T-helper 2 cell (primary cell): ENCODE data around the gene RNU6-8.

Experiments used
- DNase-seq, 5 experiments: peaks; one replicate each; pipeline versions ENCODE4 v3.0.0 to v3.0.0-alpha.2; 2012 to 2022
- total RNA-seq, 2 donors: gene quantifications; one replicate each; lab custom pipeline; 2026; lab: John Stamatoyannopoulos, UW

Gene RNU6-8
- 0.31 to 1.5 reads per million in 2 donors for total RNA-seq

DNA sequence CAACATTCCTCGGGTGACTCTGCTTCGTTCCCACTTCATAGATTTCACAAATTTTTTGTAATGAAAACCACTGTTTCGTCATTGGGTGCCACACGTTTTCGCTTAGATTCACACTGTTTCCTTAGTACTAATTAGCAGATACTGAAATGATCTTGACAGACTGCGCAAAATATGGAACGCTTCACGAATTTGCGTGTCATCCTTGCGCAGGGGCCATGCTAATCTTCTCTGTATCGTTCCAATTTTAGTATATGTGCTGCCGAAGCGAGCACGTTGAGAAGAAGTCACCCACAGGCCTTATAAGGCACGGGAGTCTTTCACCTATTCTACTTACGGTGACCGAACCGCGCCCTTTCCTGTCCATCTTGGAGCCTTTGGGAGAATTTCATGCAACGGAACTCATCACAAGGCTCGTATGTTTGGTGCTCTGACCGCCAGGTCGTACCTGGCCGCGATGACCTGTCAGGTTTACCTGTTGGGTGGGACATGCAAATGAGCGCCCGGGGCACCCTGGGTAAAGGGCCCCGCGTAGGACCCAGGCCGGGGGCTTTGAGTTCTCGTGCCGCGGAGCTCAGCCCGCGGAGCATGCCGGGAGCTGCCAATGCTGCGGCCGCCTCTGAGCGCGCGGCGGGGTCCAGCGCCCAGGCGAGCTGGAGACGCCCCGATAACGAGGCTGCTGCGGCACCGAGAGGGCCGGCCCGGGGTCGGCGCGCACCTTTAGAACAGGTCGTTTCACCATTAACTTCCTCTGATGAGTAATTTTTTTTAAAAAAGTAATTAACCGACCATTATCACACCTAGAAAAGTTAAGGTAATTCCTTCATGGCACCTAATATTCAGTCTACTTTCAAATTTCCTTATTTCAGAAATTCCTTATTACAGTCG is at the start of gene RNU6-8:
TSS of gene RNU6-8 (minus strand) at position 272 of the 885 bp plus-strand sequence.
- DNase-seq, result peak; percentile 67 to 91 (median 82)

DNA sequence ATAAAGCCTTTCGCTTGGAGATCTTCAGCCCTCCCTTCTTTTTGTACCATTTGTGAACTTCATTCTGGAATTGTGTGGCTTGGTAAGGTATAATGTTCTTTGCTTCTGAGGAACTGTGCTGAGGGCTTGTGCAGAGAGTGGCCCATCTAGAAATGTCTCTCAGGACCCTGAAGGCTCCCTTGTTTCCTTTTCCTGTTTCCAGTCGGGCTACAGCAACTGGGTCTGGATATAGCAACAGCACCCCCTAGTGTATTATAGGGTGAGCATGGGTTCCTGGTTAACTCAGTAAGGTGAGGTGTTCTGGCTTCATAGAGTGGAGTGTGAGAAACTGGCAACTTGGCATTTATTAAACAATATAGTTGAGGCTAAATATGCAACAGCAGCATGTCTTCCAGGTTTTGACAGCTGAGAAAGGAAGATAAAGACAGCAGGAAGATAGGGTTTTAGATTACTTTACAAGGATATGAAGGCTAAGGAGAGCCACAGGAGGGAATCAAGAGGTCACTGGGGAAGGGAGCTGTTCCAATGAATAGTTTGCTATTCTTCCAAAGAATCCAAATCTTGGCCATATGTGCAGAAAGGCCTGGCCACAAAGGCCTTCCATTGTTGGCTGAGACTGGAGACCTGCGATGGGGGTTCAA is 49.1 kb upstream of the RNU6-8 start:
- peak in 3 of 5 experiments; percentile 11 to 72 (median 49) for DNase-seq

DNA sequence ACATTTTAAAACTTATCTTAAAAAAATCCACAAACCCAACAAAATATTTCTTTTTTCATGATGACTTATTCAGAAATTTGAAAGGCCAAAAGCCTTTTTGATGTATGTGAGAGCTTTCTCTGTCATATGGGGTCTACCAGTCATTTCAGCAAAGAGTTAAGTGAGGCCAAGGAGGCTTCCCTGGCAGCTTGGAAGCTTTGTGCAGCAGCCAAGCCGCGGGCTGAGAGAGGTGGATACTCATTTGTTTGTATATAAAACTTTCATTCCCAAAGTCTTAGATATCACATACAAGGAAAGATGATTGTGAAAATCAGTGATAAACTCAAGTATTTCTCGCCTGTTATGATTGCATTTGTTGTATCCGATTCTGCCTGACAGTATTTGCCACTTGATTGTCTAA is 48.5 kb upstream of the RNU6-8 start:
- DNase-seq, result no peak

DNA sequence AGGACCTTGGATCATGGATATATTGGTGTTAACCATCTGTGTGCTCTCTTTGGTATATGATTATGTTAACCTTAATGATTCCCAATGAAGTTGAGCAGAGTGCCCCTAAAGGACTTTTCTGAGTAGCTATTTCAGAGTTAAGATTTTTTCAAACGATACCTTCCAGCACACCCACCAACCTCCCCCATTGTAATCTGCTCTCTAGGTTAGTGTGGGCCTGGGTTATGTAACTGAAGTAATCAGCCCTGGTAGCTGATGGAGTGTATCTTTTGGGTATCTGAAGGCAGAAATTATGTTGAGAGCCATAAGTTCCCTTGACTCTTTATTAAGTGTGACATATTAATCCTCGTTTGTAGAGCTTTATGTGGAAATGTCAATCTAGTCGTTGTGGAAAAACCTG is 47.6 kb upstream of the RNU6-8 start:
- no peak for DNase-seq

DNA sequence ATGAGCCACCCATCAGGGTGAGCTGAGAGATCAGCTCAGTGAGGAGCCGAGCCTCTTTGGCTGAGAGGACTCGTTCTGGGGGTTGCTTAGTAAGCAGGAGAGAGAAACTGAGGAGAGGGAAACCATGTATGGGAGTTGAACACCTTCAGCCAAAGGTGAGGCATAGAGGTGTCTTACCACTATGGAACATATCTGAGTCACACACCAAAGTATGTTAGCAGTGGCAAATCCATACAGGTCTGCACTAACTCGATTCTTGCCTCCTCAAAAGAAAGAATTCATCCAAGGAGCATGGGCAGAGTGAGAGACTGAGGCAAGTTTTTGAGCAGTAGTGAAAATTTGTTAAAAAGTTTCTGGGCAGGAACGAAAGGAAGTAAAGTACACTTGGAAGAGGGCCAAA is 46.7 kb upstream of the RNU6-8 start:
- no peak for DNase-seq

DNA sequence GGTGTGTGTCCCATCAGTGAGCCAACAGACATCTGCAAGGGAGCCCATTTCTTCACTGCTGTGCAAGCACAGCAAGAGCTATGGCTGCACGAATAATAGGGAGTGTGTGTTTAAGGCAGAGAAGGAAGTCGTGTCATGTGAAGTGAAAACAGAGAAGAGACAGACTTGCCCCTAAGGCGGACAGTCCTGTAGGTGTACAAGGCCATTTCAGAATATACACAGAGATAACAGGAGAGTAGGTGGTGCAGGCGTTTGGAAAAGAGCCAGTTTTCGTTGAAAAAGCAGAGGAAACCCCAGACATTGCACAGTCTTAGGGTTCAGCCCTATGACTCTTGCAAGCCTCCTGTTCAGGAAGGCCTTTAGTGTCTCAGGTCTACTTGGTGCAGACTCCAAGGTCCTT is 46.3 kb upstream of the RNU6-8 start:
- no peak for DNase-seq

DNA sequence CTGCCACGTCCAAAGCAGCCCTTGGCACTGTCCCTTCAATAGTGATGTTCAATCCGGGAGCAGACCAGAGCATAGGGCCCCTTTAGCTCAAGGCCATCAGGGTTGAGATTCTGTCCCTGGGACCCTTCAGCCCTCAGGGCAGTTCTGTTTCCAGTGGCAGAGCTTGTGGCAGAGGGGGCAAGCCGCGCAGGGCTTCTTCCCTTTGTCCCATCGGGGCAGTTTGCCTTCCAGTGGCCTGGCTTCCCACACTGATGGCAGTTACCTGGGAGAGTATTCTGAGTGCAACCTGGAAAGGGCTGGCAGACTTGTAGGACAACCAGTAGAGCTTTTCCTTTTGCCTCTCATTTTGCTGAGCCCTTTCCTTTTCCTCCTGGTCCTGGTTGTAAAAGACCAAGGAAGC is 43.7 kb upstream of the RNU6-8 start:
- no peak for DNase-seq

DNA sequence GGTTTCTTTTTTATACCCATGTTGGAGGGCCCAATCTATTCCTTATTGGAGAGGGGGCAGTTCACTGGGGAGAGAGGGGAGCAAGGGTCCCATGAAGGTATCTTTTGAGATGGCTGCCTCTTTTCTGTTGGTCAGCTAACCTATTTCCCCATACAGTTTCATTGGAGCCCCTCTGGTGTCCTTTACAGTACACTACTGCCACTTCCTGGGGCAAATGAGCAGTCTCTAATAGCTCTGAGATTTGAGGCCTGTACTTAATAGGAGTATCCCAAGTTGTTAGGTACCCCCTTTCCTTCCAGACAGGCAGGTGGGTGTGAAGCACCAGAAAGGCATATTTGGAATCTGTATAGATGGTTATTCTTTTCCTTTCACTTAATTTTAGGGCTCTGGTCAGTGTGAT is 41.3 kb upstream of the RNU6-8 start:
- DNase-seq, result no peak

DNA sequence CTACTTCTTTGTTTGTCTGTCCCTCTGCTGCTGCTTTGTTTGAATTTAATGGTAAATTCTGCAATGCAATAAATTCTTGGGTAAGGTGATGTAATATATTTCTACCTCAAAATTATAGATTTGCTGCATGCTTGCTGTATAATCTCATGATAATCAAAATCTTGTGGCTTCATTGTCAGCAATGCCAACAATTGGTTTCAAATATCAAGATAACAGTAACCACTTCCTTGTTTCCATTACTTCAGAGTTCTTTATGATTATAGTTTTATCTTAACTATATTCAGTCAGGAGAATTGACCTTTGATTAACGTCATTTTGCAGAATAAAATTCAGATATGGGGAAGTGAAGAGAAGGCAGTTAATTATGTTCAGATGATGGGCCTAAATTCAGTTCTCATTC is 30.2 kb upstream of the RNU6-8 start:
- DNase-seq, result peak in 1 of 5 experiments; percentile 77

DNA sequence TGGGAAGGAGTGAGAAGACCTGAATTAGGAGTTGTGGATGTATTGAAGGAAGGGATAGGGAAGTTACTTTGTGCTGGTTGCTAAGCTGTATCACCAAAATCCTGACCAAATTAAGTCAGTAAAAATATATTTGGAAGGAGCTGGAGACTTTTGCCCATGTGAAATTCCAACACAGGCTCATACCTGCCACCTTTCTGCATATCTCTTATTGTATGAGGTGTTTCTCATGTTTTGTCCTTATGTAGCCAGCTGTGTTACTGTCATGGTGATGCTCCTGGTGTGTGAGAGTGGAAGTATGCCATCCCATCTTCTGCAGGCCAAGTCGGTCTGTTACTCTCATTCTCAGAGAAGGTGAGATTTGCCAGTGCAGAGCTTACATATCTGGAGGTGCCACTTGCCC is 29.4 kb upstream of the RNU6-8 start:
- DNase-seq, result no peak

DNA sequence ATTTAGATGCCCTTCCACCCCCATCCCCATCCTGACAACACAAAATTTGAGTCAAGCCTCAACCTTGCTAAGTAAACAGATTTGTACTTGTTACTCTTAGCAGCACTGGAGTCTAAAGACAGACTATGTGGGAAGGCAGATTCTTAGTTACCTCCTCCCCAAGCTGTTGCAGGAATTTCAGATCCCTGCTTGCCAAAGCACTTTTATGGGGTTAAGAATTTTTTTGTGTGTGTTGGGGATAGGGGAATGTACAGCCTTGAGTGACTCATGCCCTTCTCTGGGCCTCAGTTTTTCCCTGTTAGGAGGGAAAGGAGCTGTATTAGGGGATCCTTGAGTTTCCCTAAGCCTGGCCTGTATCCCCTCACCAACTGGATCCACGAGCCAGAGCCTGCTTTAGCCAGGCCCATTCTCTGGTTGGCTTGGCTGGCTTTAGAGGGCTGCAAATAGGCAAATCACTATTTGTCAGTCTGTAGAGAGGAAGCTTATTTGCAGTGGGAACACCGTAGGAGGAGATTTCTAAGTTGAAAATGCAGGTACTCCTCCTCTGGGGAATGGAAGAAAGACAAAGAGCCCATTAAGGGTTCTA is 27.7 kb upstream of the RNU6-8 start:
- DNase-seq, result no peak

DNA sequence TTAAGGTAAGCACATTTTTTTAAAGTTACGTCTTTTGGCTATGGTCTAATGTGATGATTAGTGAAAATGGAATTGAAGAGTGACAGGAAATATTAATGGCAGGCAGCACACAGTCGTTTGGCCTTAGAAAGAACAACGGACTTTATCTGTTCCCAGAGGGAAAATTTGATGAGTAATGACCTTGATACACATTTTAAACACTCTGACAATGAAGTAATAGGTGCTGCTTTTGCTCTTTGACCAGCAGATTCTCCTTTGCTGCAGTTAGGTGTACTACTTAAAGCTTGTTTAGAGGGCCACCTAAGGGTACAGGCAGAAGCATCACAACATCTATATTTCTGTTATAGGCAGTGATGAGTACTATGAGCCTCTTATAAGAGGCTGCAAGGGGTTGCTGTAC is 27.1 kb upstream of the RNU6-8 start:
- peak in 1 of 5 experiments; percentile 7 for DNase-seq

DNA sequence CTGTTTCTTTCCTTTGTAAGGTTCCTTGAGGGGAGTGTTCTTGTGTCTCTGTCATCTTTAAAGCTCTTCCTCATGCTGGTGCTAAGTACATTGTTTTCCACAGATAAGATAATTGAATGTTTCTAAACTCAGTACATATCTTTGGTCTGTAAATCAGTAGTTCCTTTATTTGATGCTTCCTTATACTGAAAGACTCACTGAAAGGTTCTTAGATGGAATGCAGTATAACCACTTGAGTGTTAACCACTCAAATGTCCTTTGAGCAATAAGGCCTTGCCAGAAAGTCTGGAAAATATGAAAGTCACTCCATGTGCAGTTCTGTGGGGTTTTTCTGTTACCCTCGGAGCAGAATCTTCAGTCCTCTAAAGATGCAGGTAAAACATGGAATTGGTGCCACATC is 23.0 kb upstream of the RNU6-8 start:
- no peak for DNase-seq

DNA sequence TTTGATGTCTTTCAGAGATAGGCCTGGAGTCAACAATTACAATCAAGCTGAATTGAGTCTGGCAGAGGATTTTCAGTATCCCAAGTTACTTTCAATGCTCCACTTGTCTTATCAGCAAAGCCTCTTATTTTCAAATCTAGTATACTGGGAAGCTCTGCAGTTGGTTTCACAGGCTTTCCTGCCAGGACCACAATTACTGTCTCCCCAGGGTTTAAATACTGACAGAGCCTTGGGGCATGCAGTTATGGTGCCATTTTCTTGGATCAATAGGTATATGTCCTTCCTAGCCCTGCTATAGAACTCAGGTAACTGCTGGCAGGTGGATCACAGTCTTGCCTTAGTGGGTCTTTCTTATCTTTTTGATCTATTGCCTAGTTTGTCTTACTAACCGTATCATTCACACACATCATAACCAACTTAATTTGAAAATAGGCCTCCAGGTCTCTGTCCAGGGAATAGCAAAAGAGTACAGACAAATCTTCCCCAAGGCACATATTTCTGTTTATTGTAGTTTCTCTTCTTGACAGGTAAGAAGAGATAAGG is 22.4 kb upstream of the RNU6-8 start:
- no peak for DNase-seq

DNA sequence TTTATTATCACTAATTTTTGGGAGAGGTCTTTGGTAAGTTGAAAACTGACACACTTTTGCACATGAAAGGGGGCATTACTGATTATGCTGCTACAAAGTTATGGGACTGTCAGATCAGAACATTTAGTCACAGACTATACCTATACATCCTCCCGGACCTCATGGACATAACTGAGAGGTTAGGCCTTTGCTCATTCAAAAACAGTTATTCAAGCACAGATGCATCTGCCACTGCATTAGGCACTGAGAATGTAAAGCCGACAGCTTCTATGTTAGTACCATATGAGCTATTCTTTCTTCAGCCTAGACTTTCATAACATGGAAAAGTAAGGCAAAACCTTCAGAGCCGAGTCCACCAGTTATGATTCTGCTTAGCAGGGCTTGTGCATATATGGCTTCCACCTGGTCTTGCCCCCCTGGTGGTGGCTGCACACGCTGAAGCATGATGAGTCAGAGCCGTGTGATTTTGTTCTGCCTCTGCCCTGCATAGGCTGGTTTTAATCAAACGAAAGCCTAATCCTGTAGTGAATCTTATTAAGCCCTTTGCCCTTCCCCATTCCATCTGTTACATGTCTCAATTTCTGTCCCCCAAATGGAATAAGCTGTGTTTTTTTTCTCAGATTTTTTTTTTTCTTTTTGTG is 21.8 kb upstream of the RNU6-8 start:
- peak in 1 of 5 experiments; percentile 12 for DNase-seq

DNA sequence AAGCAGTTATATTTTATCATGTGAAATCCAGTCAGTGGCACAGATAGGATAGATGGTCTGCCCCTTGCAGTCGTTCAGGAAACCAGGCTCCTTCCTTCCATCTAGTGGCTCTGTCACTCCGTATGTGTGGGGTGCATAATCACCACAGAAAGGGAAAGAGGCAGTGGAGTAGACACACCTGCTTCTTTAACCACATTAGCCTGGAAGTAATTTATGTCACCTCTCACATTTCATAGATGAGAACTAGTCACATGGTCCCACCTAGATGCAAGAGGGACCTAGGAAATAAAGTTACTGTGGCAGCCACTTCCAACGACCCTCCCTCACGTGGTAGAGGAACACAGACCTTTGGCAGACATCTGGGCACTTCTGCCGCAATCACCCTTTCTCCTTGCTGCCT is 14.2 kb upstream of the RNU6-8 start:
- DNase-seq, result no peak

DNA sequence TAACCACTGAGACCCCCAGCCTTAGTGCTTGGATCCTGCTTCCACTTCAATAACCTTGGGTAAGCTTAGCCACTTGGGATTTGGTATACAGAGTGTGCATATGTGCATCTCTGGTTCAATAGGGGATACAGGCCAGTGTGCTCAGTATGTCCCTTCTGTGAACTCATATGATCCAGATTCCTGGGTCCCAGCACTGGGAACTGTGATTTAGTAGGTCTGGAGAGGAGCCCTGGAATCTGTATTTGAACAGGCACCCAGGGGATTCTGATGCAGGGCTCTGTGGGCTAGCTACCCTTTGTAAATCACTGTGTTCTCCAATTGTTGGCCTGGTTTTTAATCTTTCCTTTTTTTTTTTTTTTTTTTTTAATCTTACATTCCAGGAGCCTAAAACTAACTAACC is 9.8 kb upstream of the RNU6-8 start:
- DNase-seq, result no peak

DNA sequence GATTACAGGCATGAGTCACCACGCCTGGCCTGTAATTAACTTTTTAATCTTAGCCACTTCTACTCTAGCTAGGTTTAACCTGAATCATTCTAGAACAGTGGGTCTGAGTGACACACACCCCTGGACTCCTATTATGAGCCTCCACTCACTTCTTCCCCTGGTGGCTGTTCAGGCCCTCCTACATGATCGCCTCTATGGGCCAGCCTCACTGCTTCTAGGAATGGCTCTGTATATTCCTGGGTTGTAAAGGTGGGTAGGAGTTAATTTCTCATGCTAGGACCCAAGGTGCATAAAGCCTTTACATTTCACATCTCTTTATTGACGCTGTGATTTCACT is 8.0 kb upstream of the RNU6-8 start:
- DNase-seq, result no peak

DNA sequence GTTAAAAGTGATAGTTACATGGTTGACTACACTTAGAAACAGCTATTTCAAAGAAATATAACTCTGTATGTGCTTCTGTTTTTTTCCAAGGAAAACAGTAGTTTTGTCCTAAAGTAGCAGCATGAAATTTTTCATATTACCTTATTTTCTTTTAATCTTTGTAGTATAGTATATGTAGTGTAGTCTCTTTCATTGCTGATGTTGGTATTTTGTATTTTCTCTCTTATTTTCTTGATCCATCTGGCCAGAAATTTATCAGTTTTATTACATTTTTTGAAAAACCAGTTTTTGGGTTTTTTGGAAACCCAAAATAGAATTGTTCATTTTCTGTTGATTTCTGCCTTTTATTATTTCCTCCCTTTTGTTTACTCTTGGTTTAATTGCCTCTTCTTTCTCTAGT is 6.4 kb upstream of the RNU6-8 start:
- DNase-seq, result no peak

DNA sequence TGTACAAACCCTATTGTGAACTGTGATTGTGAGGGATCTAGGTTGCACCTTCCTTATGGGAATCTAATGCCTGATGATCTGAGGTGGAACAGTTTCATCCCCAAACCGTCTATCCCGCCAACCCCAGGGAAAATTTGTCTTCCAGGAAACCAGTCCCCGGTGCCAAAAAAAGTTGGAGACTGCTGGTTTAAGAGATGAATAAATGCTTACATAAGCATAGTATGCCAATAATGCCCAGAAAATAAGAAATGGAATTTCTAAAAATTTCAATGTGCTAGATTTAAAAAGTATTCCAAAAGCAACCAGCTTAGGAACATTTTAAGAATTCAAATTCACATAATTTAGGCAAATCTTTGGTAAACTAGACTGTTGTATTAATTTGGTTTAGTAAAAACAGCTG is 5.4 kb upstream of the RNU6-8 start:
- no peak for DNase-seq

DNA sequence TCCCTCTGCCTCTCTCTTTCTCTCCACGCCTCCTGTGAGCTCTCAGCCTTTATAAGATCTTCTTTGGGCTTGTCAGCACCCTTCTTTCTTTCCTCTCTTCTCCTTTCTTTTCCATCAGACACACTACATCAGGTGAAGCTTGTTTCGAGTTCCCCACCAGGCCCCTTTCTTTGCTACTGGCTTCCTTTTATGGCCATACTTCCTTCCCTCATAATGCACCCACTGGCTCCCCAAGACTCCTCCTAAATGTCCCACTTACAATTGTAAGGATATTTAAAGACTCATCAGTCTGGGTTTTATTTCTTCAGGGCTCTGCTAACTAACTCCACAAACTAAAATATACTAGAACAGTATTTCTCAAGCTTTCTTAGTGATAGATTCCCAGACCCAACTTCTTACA is 3.5 kb upstream of the RNU6-8 start:
- no peak for DNase-seq

DNA sequence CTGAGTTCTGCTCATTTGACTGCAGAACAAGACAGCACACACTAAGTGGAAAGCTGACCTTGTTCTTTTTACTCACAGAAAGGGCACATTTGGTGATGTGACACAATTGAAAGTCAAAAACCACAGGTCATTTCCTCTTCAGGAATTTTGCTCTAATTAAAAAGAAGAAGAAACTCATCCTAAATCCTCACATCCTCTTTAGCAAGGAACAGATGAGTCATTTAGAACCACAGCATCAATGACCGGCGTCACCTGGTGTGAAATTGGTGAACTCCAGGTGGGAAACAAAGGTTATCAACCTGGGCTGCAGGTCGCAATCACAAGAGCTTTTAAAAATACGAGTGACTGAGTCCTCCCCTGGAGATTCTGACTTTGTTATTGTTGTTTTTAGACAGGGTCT is 2.9 kb upstream of the RNU6-8 start:
- DNase-seq, result no peak

DNA sequence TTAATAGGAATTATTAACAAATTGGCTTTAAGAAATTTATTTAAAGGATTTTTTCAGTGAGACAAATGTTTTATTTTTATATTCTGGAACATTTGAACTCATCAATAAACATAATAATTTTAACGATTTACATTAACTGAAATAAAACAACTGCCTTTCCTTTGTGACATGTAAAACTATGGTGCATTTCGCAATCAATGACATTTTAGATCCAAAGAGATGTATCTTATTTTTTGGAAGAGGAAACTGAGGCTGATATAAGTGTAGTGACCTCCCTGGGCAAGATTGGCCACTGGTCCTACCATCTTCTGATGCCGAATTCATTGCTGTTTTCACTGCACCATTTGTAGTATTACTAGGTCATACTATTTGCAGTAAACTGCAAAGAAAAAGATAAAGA is 2.5 kb upstream of the RNU6-8 start:
- DNase-seq, result no peak
